Inflammatory macrophage (primary cell): Measurements from ENCODE around the gene KRTAP5-4.
"Not testable (repeated sequence)": the region's sequence is repeated elsewhere in the genome, so short reads cannot be mapped to it uniquely, and the experiment has no call there.

Experiments
- DNase-seq, 2 donors: peaks; one replicate each; pipeline ENCODE4 v3.0.0-alpha.2; 2020 to 2022

The KRTAP5-4 gene

GRCh38 chr11:1652771-1653540, 31.0 kb upstream of the KRTAP5-4 start:
- peak; percentile 65 for DNase-seq

- DNase-seq, result no peak
These were observed 30.5 kb upstream of the KRTAP5-4 start for GRCh38 chr11:1652442-1652770.

GRCh38 chr11:1652026-1652425, 30.1 kb upstream of the KRTAP5-4 start:
- DNase-seq, result no peak

- DNase-seq, result no peak
These were observed 29.6 kb upstream of the KRTAP5-4 start for GRCh38 chr11:1651411-1651980.

- DNase-seq, result no peak
These were observed 29.0 kb upstream of the KRTAP5-4 start for GRCh38 chr11:1650918-1651262.

GRCh38 chr11:1650034-1650917, 28.3 kb upstream of the KRTAP5-4 start:
- no peak for DNase-seq

GRCh38 chr11:1648653-1649420, 26.9 kb upstream of the KRTAP5-4 start:
- DNase-seq, result no peak

- no peak for DNase-seq
These were observed 26.1 kb upstream of the KRTAP5-4 start for GRCh38 chr11:1647901-1648652.

GRCh38 chr11:1646540-1646939, 24.6 kb upstream of the KRTAP5-4 start:
- DNase-seq, result not testable (repeated sequence)

GRCh38 chr11:1645357-1645821, 23.5 kb upstream of the KRTAP5-4 start:
- no peak for DNase-seq

- DNase-seq, result no peak
These were observed 22.8 kb upstream of the KRTAP5-4 start for GRCh38 chr11:1644601-1645356.

- no peak for DNase-seq
These were observed 21.3 kb upstream of the KRTAP5-4 start for GRCh38 chr11:1643146-1643690.

GRCh38 chr11:1642288-1643145, 20.6 kb upstream of the KRTAP5-4 start:
- DNase-seq, result no peak

GRCh38 chr11:1641096-1641495, 19.2 kb upstream of the KRTAP5-4 start:
- no peak for DNase-seq

GRCh38 chr11:1640076-1640946, 18.4 kb upstream of the KRTAP5-4 start:
- DNase-seq, result peak; percentile 13 to 38

GRCh38 chr11:1639666-1640065, 17.7 kb upstream of the KRTAP5-4 start:
- no peak for DNase-seq

GRCh38 chr11:1639102-1639620, 17.2 kb upstream of the KRTAP5-4 start:
- no peak for DNase-seq

- no peak for DNase-seq
These were observed 16.4 kb upstream of the KRTAP5-4 start for GRCh38 chr11:1638344-1638743.

- DNase-seq, result no peak
These were observed 15.7 kb upstream of the KRTAP5-4 start for GRCh38 chr11:1637628-1638027.
